ENCODE measurements around the gene MYCBP2. TPM values are rescaled to one million over a fixed set of nuclear protein-coding genes. Genes with fewer than 3 reads are reported as not detected.

Gene MYCBP2
- total RNA-seq, 2 experiments from 2014 or later: 144 to 148 TPM

GRCh38 chr13:77036279-77036678, 290.6 kb downstream of the MYCBP2 start:
- Mint-ChIP-seq H3K36me3 (no peaks in the 10 kb centered on the region), H3K27me3 (no peaks in the 10 kb centered on the region), H3K9me3 (no peaks in the 10 kb centered on the region), H3K4me3 (no peak overlapping the region), H3K27ac (no peak overlapping the region), H3K4me1 (no peaks in the 10 kb centered on the region)
- DNase-seq (no peak), ATAC-seq (ENCODE audit: low read depth) (no peak)
- POLR2A ChIA-PET: no interaction called here

GRCh38 chr13:77034881-77035280, 292.0 kb downstream of the MYCBP2 start:
- Mint-ChIP-seq H3K4me1 (no peaks in the 10 kb centered on the region), H3K27me3 (no peaks in the 10 kb centered on the region), H3K9me3 (no peaks in the 10 kb centered on the region), H3K27ac (no peak overlapping the region), H3K4me3 (no peak overlapping the region), H3K36me3 (no peaks in the 10 kb centered on the region)
- no peak for DNase-seq
- POLR2A ChIA-PET: interaction anchor here (1.1 kb wide), 1 partner anchor 9 kb away, joined by 4 read pairs; no protein-coding TSS in a partner anchor
- no peak for ATAC-seq (ENCODE audit: low read depth)

GRCh38 chr13:77033717-77034302, 293.1 kb downstream of the MYCBP2 start:
- Mint-ChIP-seq H3K27me3 (peaks cover 3% of the 10 kb centered on the region), H3K9me3 (no peaks in the 10 kb centered on the region), H3K4me1 (no peaks in the 10 kb centered on the region), H3K36me3 (peaks cover under 1% of the 10 kb centered on the region), H3K27ac (no peak overlapping the region), H3K4me3 (no peak overlapping the region)
- ATAC-seq (ENCODE audit: low read depth): no peak
- no peak for DNase-seq
- POLR2A ChIA-PET: interaction anchor here (0.7 kb wide), 1 partner anchor 98 kb away, joined by 4 read pairs; no protein-coding TSS in a partner anchor

- DNase-seq (no peak), ATAC-seq (ENCODE audit: low read depth) (no peak)
- Mint-ChIP-seq H3K4me3 (no peak overlapping the region), H3K9me3 (no peaks in the 10 kb centered on the region), H3K4me1 (peaks cover 7% of the 10 kb centered on the region), H3K27me3 (peaks cover 3% of the 10 kb centered on the region), H3K36me3 (peaks cover 2% of the 10 kb centered on the region), H3K27ac (no peak overlapping the region)
- POLR2A ChIA-PET: no interaction called here
Measured at GRCh38 chr13:77031656-77032243, 295.1 kb downstream of the MYCBP2 start.

GRCh38 chr13:77029436-77029835, 297.5 kb downstream of the MYCBP2 start:
- no peak overlapping the region for H3K4me3 Mint-ChIP-seq
- ATAC-seq (ENCODE audit: low read depth): no peak
- no peak for DNase-seq
- H3K36me3 Mint-ChIP-seq: peaks cover 3% of the 10 kb centered on the region
- peaks cover 3% of the 10 kb centered on the region for H3K27me3 Mint-ChIP-seq
- H3K27ac Mint-ChIP-seq: no peak overlapping the region
- POLR2A ChIA-PET: no interaction called here
- peaks cover 15% of the 10 kb centered on the region for H3K4me1 Mint-ChIP-seq
- H3K9me3 Mint-ChIP-seq: no peaks in the 10 kb centered on the region

- Mint-ChIP-seq H3K27me3 (peaks cover 3% of the 10 kb centered on the region), H3K9me3 (no peaks in the 10 kb centered on the region), H3K4me1 (peaks cover 24% of the 10 kb centered on the region), H3K27ac (peak overlapping the region; percentile 74), H3K4me3 (peak overlapping the region; percentile 99), H3K36me3 (peaks cover 3% of the 10 kb centered on the region)
- POLR2A ChIA-PET: interaction anchor here (1.2 to 4.0 kb wide), 2 partner anchors 300 to 314 kb away, joined by 3 to 60 read pairs; partner anchors contain the start of gene MYCBP2
- ATAC-seq (ENCODE audit: low read depth): no peak
- no peak for DNase-seq
Measured at GRCh38 chr13:77028202-77028601, 298.7 kb downstream of the MYCBP2 start.

GRCh38 chr13:77026861-77027621, 299.9 kb downstream of the MYCBP2 start, which contains the start of gene FBXL3:
Gene FBXL3 (minus strand): TSS chr13:77027159. CDS start chr13:77021860, 5,299 bp downstream.
- ATAC-seq (ENCODE audit: low read depth) (peak; percentile 67), DNase-seq (peak; percentile 86)
- POLR2A ChIA-PET: interaction anchor here (0.6 to 4.0 kb wide), 17 partner anchors 9 to 1476 kb away, joined by 3 to 78 read pairs (median 4); partner anchors contain the start of genes CLN5, KCTD12 and MYCBP2
- no peaks in the 10 kb centered on the region for H3K9me3 Mint-ChIP-seq
- H3K27ac Mint-ChIP-seq: peak within 1 kb of the TSS; percentile 97
- H3K4me3 Mint-ChIP-seq: peak within 1 kb of the TSS; percentile 99
- H3K36me3 Mint-ChIP-seq: peaks cover 7% of the 10 kb centered on the region
- peaks cover 3% of the 10 kb centered on the region for H3K27me3 Mint-ChIP-seq
- peaks cover 35% of the 10 kb centered on the region for H3K4me1 Mint-ChIP-seq

- DNase-seq (peak; percentile 84), ATAC-seq (ENCODE audit: low read depth) (peak; percentile 65)
- peak overlapping the region; percentile 99 for H3K4me3 Mint-ChIP-seq
- no peaks in the 10 kb centered on the region for H3K9me3 Mint-ChIP-seq
- peaks cover 3% of the 10 kb centered on the region for H3K27me3 Mint-ChIP-seq
- H3K36me3 Mint-ChIP-seq: peaks cover 7% of the 10 kb centered on the region
- H3K27ac Mint-ChIP-seq: peak overlapping the region; percentile 92
- peaks cover 38% of the 10 kb centered on the region for H3K4me1 Mint-ChIP-seq
- POLR2A ChIA-PET: interaction anchor here (0.6 to 4.0 kb wide), 18 partner anchors 8 to 1475 kb away, joined by 3 to 78 read pairs (median 4); partner anchors contain the start of genes CLN5, KCTD12 and MYCBP2
Measured at GRCh38 chr13:77026255-77026860, 300.5 kb downstream of the MYCBP2 start.

GRCh38 chr13:77022341-77022740, 304.6 kb downstream of the MYCBP2 start:
- no peak overlapping the region for H3K4me3 Mint-ChIP-seq
- H3K36me3 Mint-ChIP-seq: peaks cover 8% of the 10 kb centered on the region
- DNase-seq (no peak), ATAC-seq (ENCODE audit: low read depth) (no peak)
- peaks cover 35% of the 10 kb centered on the region for H3K4me1 Mint-ChIP-seq
- H3K27me3 Mint-ChIP-seq: no peaks in the 10 kb centered on the region
- POLR2A ChIA-PET: interaction anchor here (1.6 kb wide), 1 partner anchor 31 kb away, joined by 4 read pairs; the partner anchor contains the start of gene CLN5
- no peaks in the 10 kb centered on the region for H3K9me3 Mint-ChIP-seq
- no peak overlapping the region for H3K27ac Mint-ChIP-seq

- H3K4me1 Mint-ChIP-seq: peaks cover 31% of the 10 kb centered on the region
- no peak for ATAC-seq (ENCODE audit: low read depth)
- no peak overlapping the region for H3K4me3 Mint-ChIP-seq
- no peaks in the 10 kb centered on the region for H3K27me3 Mint-ChIP-seq
- no peaks in the 10 kb centered on the region for H3K9me3 Mint-ChIP-seq
- peaks cover 18% of the 10 kb centered on the region for H3K36me3 Mint-ChIP-seq
- no peak overlapping the region for H3K27ac Mint-ChIP-seq
- no peak for DNase-seq
- POLR2A ChIA-PET: no interaction called here
Measured at GRCh38 chr13:77019756-77020155, 307.1 kb downstream of the MYCBP2 start.

- Mint-ChIP-seq H3K27ac (no peak overlapping the region), H3K4me1 (peaks cover 11% of the 10 kb centered on the region), H3K4me3 (no peak overlapping the region), H3K36me3 (peaks cover 32% of the 10 kb centered on the region), H3K9me3 (no peaks in the 10 kb centered on the region), H3K27me3 (no peaks in the 10 kb centered on the region)
- DNase-seq: no peak
- POLR2A ChIA-PET: interaction anchor here (2.1 kb wide), 1 partner anchor 9 kb away, joined by 23 read pairs; the partner anchor contains the start of gene FBXL3
- no peak for ATAC-seq (ENCODE audit: low read depth)
Measured at GRCh38 chr13:77016888-77017623, 309.8 kb downstream of the MYCBP2 start.

- ATAC-seq (ENCODE audit: low read depth) (no peak), DNase-seq (no peak)
- H3K9me3 Mint-ChIP-seq: no peaks in the 10 kb centered on the region
- peaks cover 8% of the 10 kb centered on the region for H3K4me1 Mint-ChIP-seq
- no peak overlapping the region for H3K27ac Mint-ChIP-seq
- no peaks in the 10 kb centered on the region for H3K27me3 Mint-ChIP-seq
- H3K4me3 Mint-ChIP-seq: no peak overlapping the region
- peaks cover 37% of the 10 kb centered on the region for H3K36me3 Mint-ChIP-seq
- POLR2A ChIA-PET: interaction anchor here (0.9 to 2.1 kb wide), 2 partner anchors 10 to 25 kb away, joined by 5 to 23 read pairs; partner anchors contain the start of genes CLN5 and FBXL3
Measured at GRCh38 chr13:77016251-77016812, 310.6 kb downstream of the MYCBP2 start.
